D721Med (cell line): ENCODE measurements around the gene PPP2R5C.

Experiments used
- DNase-seq: peaks from one replicate; pipeline ENCODE4 v3.0.0; 2011; ENCODE audit warnings: low spot score; ENCODE audit not compliant: insufficient read length
- FAIRE-seq: peaks from 2 replicates; lab custom pipeline; 2011; peaks lifted over from hg19 to GRCh38; lab: Jason Lieb, UNC
- CTCF ChIP-seq: IDR thresholded peaks from 2 replicates; pipeline ENCODE4 v1.5.1; 2012; ENCODE audit warnings: mild to moderate bottlenecking, control low read depth; ENCODE audit not compliant: insufficient read depth; ENCODE audit errors: missing control alignments

PPP2R5C gene

GRCh38 chr14:101876555-101876938 is 115.0 kb downstream of the PPP2R5C start:
- DNase-seq, result no peak
- no peak for TF ChIP-seq CTCF
- FAIRE-seq, result no peak

- TF ChIP-seq CTCF, result no peak
- FAIRE-seq (no peak), DNase-seq (no peak)
These were observed 116.3 kb downstream of the PPP2R5C start for GRCh38 chr14:101877766-101878165.

GRCh38 chr14:101878211-101878821 is 116.8 kb downstream of the PPP2R5C start:
- no peak for FAIRE-seq
- no peak for TF ChIP-seq CTCF
- no peak for DNase-seq

- no peak for DNase-seq
- FAIRE-seq, result no peak
- no peak for TF ChIP-seq CTCF
These were observed 117.5 kb downstream of the PPP2R5C start for GRCh38 chr14:101878822-101879528.

- DNase-seq (no peak), FAIRE-seq (no peak)
- no peak for TF ChIP-seq CTCF
These were observed 118.2 kb downstream of the PPP2R5C start for GRCh38 chr14:101879529-101880336.

- no peak for DNase-seq
- FAIRE-seq, result no peak
- TF ChIP-seq CTCF, result no peak
These were observed 119.9 kb downstream of the PPP2R5C start for GRCh38 chr14:101881426-101881825.
